RWPE2 (cell line): Measurements from ENCODE around the gene NOP14.

Source experiments
- ATAC-seq: fragments of 200-7000 bp; cut with Tn5 transposase; 3 replicates; pipeline ENCODE4 v1.9.1; 2021; ENCODE audit warnings: low read depth
- DNase-seq: peaks from one replicate; pipeline ENCODE4 v3.0.0-alpha.2; 2020; ENCODE audit warnings: low spot score
- H3K27ac ChIP-seq: fragments of 450-650 bp; 2 replicates; pipeline ENCODE4 v1.5.1; 2017; ENCODE audit warnings: mild to moderate bottlenecking; ENCODE audit not compliant: poor library complexity, severe bottlenecking
- H3K27me3 ChIP-seq: fragments of 250-450 bp; sonication (Bioruptor Pico); 2 replicates; pipeline ENCODE4 v1.5.1; 2021; ENCODE audit warnings: mild to moderate bottlenecking, moderate library complexity; ENCODE audit not compliant: insufficient read depth, poor library complexity, severe bottlenecking
- H3K36me3 ChIP-seq: fragments of 250-450 bp; sonication (Bioruptor Pico); 2 replicates; pipeline ENCODE4 v1.5.1; 2020; ENCODE audit warnings: low read depth, mild to moderate bottlenecking, moderate library complexity
- H3K4me1 ChIP-seq: fragments of 250-450 bp; sonication (Bioruptor Pico); 2 replicates; pipeline ENCODE4 v1.5.1; 2021; ENCODE audit warnings: mild to moderate bottlenecking, moderate library complexity; ENCODE audit not compliant: insufficient read depth, poor library complexity, severe bottlenecking
- H3K4me3 ChIP-seq: fragments of 250-450 bp; sonication (Bioruptor Pico); 2 replicates; pipeline ENCODE4 v1.5.1; 2021; ENCODE audit warnings: mild to moderate bottlenecking, moderate library complexity; ENCODE audit not compliant: severe bottlenecking
- H3K9me3 ChIP-seq: fragments of 250-450 bp; sonication (Bioruptor Pico); 2 replicates; pipeline ENCODE4 v1.5.1; 2021; ENCODE audit warnings: mild to moderate bottlenecking, moderate library complexity; ENCODE audit not compliant: severe bottlenecking
- CTCF ChIP-seq: fragments of 450-650 bp; IDR thresholded peaks from one replicate; pipeline ENCODE4 v1.5.1; 2017; ENCODE audit warnings: mild to moderate bottlenecking, moderate library complexity; ENCODE audit not compliant: poor library complexity, severe bottlenecking

Gene NOP14

GRCh38 chr4:2909583-2909982, 53.6 kb downstream of the NOP14 start:
- no peak for TF ChIP-seq CTCF
- Histone ChIP-seq H3K9me3 (no peaks in the 10 kb centered on the region), H3K27me3 (no peaks in the 10 kb centered on the region), H3K27ac (no peak overlapping the region), H3K4me3 (no peak overlapping the region), H3K4me1 (no peaks in the 10 kb centered on the region), H3K36me3 (peaks cover 67% of the 10 kb centered on the region)
- DNase-seq = no peak
- no peak for ATAC-seq

- Histone ChIP-seq H3K27me3 (no peaks in the 10 kb centered on the region), H3K4me1 (no peaks in the 10 kb centered on the region), H3K27ac (no peak overlapping the region), H3K4me3 (no peak overlapping the region), H3K36me3 (peaks cover 74% of the 10 kb centered on the region), H3K9me3 (no peaks in the 10 kb centered on the region)
- no peak for TF ChIP-seq CTCF
- DNase-seq (no peak), ATAC-seq (no peak)
Observed at GRCh38 chr4:2908686-2909085, 54.5 kb downstream of the NOP14 start.

GRCh38 chr4:2907706-2908293, 55.4 kb downstream of the NOP14 start:
- no peak overlapping the region for H3K27ac ChIP-seq
- H3K27me3 ChIP-seq = no peaks in the 10 kb centered on the region
- ATAC-seq (no peak), DNase-seq (no peak)
- no peaks in the 10 kb centered on the region for H3K4me1 ChIP-seq
- no peak for TF ChIP-seq CTCF
- H3K4me3 ChIP-seq = no peak overlapping the region
- peaks cover 71% of the 10 kb centered on the region for H3K36me3 ChIP-seq
- no peaks in the 10 kb centered on the region for H3K9me3 ChIP-seq

GRCh38 chr4:2907226-2907625, 56.0 kb downstream of the NOP14 start:
- Histone ChIP-seq H3K4me1 (no peaks in the 10 kb centered on the region), H3K27ac (no peak overlapping the region), H3K36me3 (peaks cover 69% of the 10 kb centered on the region), H3K9me3 (no peaks in the 10 kb centered on the region), H3K4me3 (no peak overlapping the region), H3K27me3 (no peaks in the 10 kb centered on the region)
- TF ChIP-seq CTCF = no peak
- no peak for DNase-seq
- ATAC-seq = no peak

- no peak for TF ChIP-seq CTCF
- Histone ChIP-seq H3K4me3 (no peak overlapping the region), H3K36me3 (peaks cover 77% of the 10 kb centered on the region), H3K9me3 (no peaks in the 10 kb centered on the region), H3K27me3 (no peaks in the 10 kb centered on the region), H3K27ac (no peak overlapping the region), H3K4me1 (no peaks in the 10 kb centered on the region)
- ATAC-seq (no peak), DNase-seq (no peak)
Observed at GRCh38 chr4:2906218-2906617, 57.0 kb downstream of the NOP14 start.
